LoVo (cell line): ENCODE results near the gene WBP4.

Source experiments
- DNase-seq: peaks from one replicate; pipeline ENCODE4 v3.0.0-alpha.2; 2016; ENCODE audit warnings: low spot score

WBP4 gene

GRCh38 chr13:41049480-41050440 lies 11.5 kb upstream of the WBP4 start:
- no peak for DNase-seq

- no peak for DNase-seq
These were observed 8.9 kb upstream of the WBP4 start for GRCh38 chr13:41052441-41052840.

GRCh38 chr13:41053384-41053826 lies 7.9 kb upstream of the WBP4 start:
- DNase-seq: no peak

- DNase-seq: peak; percentile 76
These were observed 7.0 kb upstream of the WBP4 start for GRCh38 chr13:41054212-41054877.

- DNase-seq: no peak
These were observed 6.2 kb upstream of the WBP4 start for GRCh38 chr13:41054919-41055619.

GRCh38 chr13:41056194-41056593 lies 5.1 kb upstream of the WBP4 start:
- no peak for DNase-seq

GRCh38 chr13:41056826-41057711 lies 4.2 kb upstream of the WBP4 start:
- no peak for DNase-seq

- DNase-seq: no peak
These were observed 2.8 kb upstream of the WBP4 start for GRCh38 chr13:41058295-41059070.

- no peak for DNase-seq
These were observed 1.7 kb upstream of the WBP4 start for GRCh38 chr13:41059456-41060081.

GRCh38 chr13:41060082-41060723 lies 1.1 kb upstream of the WBP4 start:
- peak; percentile 88 for DNase-seq

- peak; percentile 64 for DNase-seq
These were observed 610 bp upstream of the WBP4 start for GRCh38 chr13:41060724-41061074.

- DNase-seq: peak; percentile 63
These were observed 867 bp downstream of the WBP4 start for GRCh38 chr13:41061914-41062837.

- DNase-seq: peak; percentile 79
These were observed 3.2 kb downstream of the WBP4 start for GRCh38 chr13:41064493-41064892.

GRCh38 chr13:41065078-41065477 lies 3.8 kb downstream of the WBP4 start:
- DNase-seq: peak; percentile 38

GRCh38 chr13:41074523-41074922 lies 13.2 kb downstream of the WBP4 start:
- no peak for DNase-seq

GRCh38 chr13:41075034-41075433 lies 13.7 kb downstream of the WBP4 start:
- DNase-seq: peak; percentile 20

GRCh38 chr13:41075485-41075884 lies 14.2 kb downstream of the WBP4 start:
- DNase-seq: no peak

GRCh38 chr13:41077475-41077874 lies 16.2 kb downstream of the WBP4 start:
- no peak for DNase-seq

GRCh38 chr13:41079725-41080124 lies 18.4 kb downstream of the WBP4 start:
- DNase-seq: no peak
